AG10803 (cell line): Measurements from ENCODE around the gene ABCD4.

Source experiments
- DNase-seq: peaks from one replicate; pipeline ENCODE4 v3.0.0; 2010; ENCODE audit warnings: low read depth
- H3K4me3 ChIP-seq: 2 replicates; pipeline ENCODE4 v1.5.1; 2011; ENCODE audit warnings: mild to moderate bottlenecking, low read length, control low read depth
- TF ChIP-seq, protein P1 (sequence below): conservative IDR thresholded peaks from 2 replicates; pipeline ENCODE4 v1.5.1; 2011; ENCODE audit warnings: mild to moderate bottlenecking, low read length, control low read depth, inconsistent platforms

Gene ABCD4

GRCh38 chr14:74267588-74267987 lies 35.1 kb downstream of the ABCD4 start:
- TF ChIP-seq, protein P1, sequence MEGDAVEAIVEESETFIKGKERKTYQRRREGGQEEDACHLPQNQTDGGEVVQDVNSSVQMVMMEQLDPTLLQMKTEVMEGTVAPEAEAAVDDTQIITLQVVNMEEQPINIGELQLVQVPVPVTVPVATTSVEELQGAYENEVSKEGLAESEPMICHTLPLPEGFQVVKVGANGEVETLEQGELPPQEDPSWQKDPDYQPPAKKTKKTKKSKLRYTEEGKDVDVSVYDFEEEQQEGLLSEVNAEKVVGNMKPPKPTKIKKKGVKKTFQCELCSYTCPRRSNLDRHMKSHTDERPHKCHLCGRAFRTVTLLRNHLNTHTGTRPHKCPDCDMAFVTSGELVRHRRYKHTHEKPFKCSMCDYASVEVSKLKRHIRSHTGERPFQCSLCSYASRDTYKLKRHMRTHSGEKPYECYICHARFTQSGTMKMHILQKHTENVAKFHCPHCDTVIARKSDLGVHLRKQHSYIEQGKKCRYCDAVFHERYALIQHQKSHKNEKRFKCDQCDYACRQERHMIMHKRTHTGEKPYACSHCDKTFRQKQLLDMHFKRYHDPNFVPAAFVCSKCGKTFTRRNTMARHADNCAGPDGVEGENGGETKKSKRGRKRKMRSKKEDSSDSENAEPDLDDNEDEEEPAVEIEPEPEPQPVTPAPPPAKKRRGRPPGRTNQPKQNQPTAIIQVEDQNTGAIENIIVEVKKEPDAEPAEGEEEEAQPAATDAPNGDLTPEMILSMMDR: no peak
- DNase-seq: no peak
- no peak overlapping the region for H3K4me3 ChIP-seq

DNA sequence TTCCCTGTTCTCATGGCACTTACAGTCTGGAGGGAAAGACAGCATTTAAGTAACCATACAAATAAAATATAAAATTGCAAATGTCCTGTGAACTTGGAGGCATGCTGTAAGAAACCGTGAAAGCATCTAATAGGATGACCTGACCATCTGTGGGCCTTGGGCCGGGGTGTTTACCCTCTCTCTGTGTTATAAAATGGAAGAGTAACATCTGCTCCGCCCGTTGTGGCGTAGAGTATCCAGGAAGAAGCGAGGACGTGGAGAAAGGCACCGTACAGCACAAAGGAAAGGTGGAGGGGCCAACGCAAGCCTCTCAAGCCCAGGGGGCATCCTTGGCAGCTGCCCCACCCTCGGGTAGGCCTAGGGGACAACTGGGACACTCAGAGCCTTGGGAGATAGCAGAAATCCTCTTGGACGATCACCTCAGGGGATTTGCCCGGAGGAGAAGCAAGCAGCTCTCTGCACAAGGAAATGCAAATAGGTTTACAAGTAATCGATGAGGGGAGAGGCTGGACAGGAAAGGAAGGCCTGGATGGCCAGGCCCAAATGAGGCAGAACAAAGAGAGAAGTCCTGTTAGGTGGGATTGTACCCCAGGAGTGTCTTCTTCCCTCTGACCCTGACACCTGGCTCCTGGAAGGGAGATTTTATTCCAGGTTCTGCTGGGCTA lies 37.3 kb downstream of the ABCD4 start:
- DNase-seq: no peak
- no peak overlapping the region for H3K4me3 ChIP-seq
- TF ChIP-seq, protein P1: no peak

DNA sequence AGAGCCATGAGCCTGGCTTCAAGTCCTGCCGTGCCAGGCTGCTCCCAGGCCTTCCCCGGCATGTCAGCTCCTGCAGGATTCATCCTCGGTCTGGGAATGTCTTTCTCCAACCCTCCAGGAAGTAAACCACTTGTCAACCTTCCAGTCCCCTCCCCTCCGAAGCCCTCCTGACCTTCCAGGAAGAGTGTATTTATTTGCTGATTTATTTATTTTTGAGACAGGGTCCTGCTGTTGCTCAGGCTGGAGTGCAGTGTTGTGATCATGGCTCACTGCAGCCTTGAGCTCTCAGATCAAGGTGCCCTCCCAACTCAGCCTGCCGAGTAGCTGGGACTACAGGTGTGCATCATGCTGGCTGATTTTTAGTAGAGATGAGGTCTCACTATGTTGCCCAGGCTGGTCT lies 38.8 kb downstream of the ABCD4 start:
- H3K4me3 ChIP-seq: no peak overlapping the region
- TF ChIP-seq, protein P1: no peak
- no peak for DNase-seq

DNA sequence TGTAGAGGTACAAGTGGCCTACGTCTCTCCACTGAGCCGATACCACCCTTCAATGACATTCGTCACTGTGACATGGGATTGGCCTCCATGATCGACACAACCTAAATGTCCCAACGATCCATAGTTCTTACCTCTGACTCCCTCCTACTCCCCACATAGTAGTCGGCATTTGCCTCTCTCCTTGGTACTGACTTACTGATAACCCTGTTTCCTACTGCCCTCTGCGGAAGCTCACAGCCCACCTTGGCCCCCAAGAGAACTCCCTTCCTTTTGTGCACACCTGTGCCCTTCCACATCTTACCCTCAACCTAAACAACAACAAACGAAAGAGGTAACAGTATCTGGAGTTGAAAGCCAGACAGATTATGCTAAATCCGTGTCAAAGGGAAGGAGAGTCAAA lies 39.6 kb downstream of the ABCD4 start:
- TF ChIP-seq, protein P1: no peak
- no peak overlapping the region for H3K4me3 ChIP-seq
- no peak for DNase-seq

- no peak for DNase-seq
- TF ChIP-seq, protein P1: no peak
- no peak overlapping the region for H3K4me3 ChIP-seq
Measured at GRCh38 chr14:74262076-74262475, 40.7 kb downstream of the ABCD4 start.

DNA sequence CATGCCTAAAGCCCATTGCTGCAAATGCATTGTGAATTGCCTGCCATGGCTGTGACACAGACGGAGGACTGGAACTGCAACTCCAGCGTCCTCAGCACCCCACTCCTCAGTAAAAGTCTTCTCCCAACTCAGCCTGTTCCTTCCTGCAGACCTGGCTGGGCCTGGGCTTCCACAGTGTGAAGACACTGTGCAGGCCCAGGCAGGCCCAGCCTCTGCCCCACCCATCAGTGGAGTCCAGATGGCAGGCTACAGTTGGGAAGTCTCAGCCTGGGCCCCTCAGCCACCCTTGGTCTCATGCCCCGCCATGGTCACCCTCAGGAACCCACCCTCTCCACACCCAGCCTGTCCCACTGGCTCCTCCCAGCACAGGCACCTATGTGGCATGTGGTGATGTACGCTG lies 41.4 kb downstream of the ABCD4 start:
- TF ChIP-seq, protein P1: no peak
- no peak overlapping the region for H3K4me3 ChIP-seq
- no peak for DNase-seq

GRCh38 chr14:74260525-74261233 lies 42.1 kb downstream of the ABCD4 start:
- DNase-seq: no peak
- TF ChIP-seq, protein P1: no peak
- no peak overlapping the region for H3K4me3 ChIP-seq
